Stomach (tissue), 9 donors: Measurements from ENCODE around the gene TIGD1. TPM values are rescaled to one million over a fixed set of nuclear protein-coding genes. Genes with fewer than 3 reads are reported as not detected.

ENCODE experiments used
- DNase-seq, 2 donors: peaks; one replicate each; pipeline versions ENCODE4 v3.0.0 to v3.0.0-alpha.2; 2013 to 2019
- H3K27ac ChIP-seq, 5 donors: fragments of 200-600 bp in 4 of 5; sonication (generic) in 4 of 5; one replicate each; pipeline ENCODE4 v1.5.1; 2013 to 2019; ENCODE audit warnings: mild to moderate bottlenecking in 1 of 5, moderate library complexity in 1 of 5
- H3K27me3 ChIP-seq, 3 donors: fragments of 200-600 bp; sonication (generic); one replicate each; pipeline ENCODE4 v1.5.1; 2017 to 2019; ENCODE audit warnings: mixed run types in 1 of 3
- H3K36me3 ChIP-seq, 4 donors: fragments of 200-600 bp; sonication (generic); 1 replicate in 3 of 4; 2 replicates in 1 of 4; pipeline ENCODE4 v1.5.1; 2016 to 2019
- H3K4me1 ChIP-seq, 4 donors: fragments of 200-600 bp; sonication (generic); one replicate each; pipeline ENCODE4 v1.5.1; 2016 to 2019
- H3K4me3 ChIP-seq, 4 donors: fragments of 200-600 bp; sonication (generic) in 3 of 4; one replicate each; pipeline ENCODE4 v1.5.1; 2016 to 2019; ENCODE audit warnings: mild to moderate bottlenecking in 1 of 4
- H3K9me3 ChIP-seq, 4 donors: fragments of 200-600 bp; sonication (generic); one replicate each; pipeline ENCODE4 v1.5.1; 2016 to 2019
- EP300 ChIP-seq: sonication (generic); formaldehyde crosslinking; IDR thresholded peaks from one replicate; pipeline ENCODE4 v1.6.1; 2017; ENCODE audit warnings: antibody characterized with exemption
- POLR2A ChIP-seq, 4 donors: fragments of 450-650 bp; IDR thresholded peaks; one replicate each; pipeline ENCODE4 v1.6.1; 2016; ENCODE audit warnings: antibody characterized with exemption in 4 of 4, control low read depth in 2 of 4, mild to moderate bottlenecking in 1 of 4, moderate library complexity in 1 of 4
- POLR2AphosphoS5 ChIP-seq, 3 donors: sonication (generic); formaldehyde crosslinking; IDR thresholded peaks; one replicate each; pipeline ENCODE4 v1.6.1; 2016; ENCODE audit warnings: antibody characterized with exemption in 3 of 3
- WGBS, 5 donors: extraction: QIAGEN DNeasy Blood & Tissue Kit in 3 of 5; methylation state at CpG; one replicate each; pipeline versions ENCODE4 v1.1.5 to v1.1.7; 2013 to 2018; 5-methylcytosine and 5-hydroxymethylcytosine counted together
- intact Hi-C: fragments of 100-400 bp; cut with DNase I; formaldehyde crosslinking; loops from one replicate; pipeline ENCODE4 v1.15.1; 2023; ENCODE audit warnings: low total_unique reads
- polyA plus RNA-seq, 3 donors: library from polyadenylated mRNA; stranded (reverse); fragments of 200-250 nt; gene quantifications; one replicate each; pipeline ENCODE4 v1.2.3, GENCODE V29; 2013
- total RNA-seq, 5 donors: library from RNA; depleted of rRNA; stranded (reverse); fragments of >200 nt; gene quantifications; one replicate each; pipeline versions ENCODE4 v1.1.0 to v1.2.3, GENCODE V29; 2014 to 2016
- TF ChIP-seq, protein P1 (sequence below), 7 experiments: fragments of 450-650 bp in 4 of 7; fragments of 200-600 bp in 3 of 7; sonication (generic) in 3 of 7; IDR thresholded peaks; one replicate each; pipeline ENCODE4 v1.5.1; 2016 to 2019; ENCODE audit warnings: antibody characterized with exemption in 7 of 7, control low read depth in 2 of 7, mild to moderate bottlenecking in 1 of 7
- donor health status: healthy with polysubstance abuse.
- donor health status: Bipolar disorder and iron deficiency.
- donor health status: healthy.

Gene TIGD1
- total and polyA plus RNA-seq, 8 donors = 1.2 to 14.5 (median 6.1) TPM

GRCh38 chr2:232532419-232532818 lies 17.9 kb downstream of the TIGD1 start:
- H3K9me3 ChIP-seq = peaks cover 0 to 10% (median 3%) of the 10 kb centered on the region in 4 donors
- DNase-seq = no peak
- peaks cover 0 to 45% (median 0%) of the 10 kb centered on the region in 3 donors for H3K27me3 ChIP-seq
- H3K36me3 ChIP-seq = no peaks in the 10 kb centered on the region
- TF ChIP-seq POLR2AphosphoS5 (IDR thresholded peaks at IDR 0.05) = no peak
- TF ChIP-seq, protein P1, sequence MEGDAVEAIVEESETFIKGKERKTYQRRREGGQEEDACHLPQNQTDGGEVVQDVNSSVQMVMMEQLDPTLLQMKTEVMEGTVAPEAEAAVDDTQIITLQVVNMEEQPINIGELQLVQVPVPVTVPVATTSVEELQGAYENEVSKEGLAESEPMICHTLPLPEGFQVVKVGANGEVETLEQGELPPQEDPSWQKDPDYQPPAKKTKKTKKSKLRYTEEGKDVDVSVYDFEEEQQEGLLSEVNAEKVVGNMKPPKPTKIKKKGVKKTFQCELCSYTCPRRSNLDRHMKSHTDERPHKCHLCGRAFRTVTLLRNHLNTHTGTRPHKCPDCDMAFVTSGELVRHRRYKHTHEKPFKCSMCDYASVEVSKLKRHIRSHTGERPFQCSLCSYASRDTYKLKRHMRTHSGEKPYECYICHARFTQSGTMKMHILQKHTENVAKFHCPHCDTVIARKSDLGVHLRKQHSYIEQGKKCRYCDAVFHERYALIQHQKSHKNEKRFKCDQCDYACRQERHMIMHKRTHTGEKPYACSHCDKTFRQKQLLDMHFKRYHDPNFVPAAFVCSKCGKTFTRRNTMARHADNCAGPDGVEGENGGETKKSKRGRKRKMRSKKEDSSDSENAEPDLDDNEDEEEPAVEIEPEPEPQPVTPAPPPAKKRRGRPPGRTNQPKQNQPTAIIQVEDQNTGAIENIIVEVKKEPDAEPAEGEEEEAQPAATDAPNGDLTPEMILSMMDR (IDR thresholded peaks at IDR 0.05) = no peak
- TF ChIP-seq POLR2A (IDR thresholded peaks at IDR 0.05) = no peak
- TF ChIP-seq EP300 = no peak
- no peak overlapping the region for H3K27ac ChIP-seq
- no peak overlapping the region for H3K4me3 ChIP-seq
- H3K4me1 ChIP-seq = peaks cover 0 to 5% (median 4%) of the 10 kb centered on the region in 4 donors
- intact Hi-C loops = no loop called here
- WGBS, 5 donors = 65 to 79% (median 70%) methylated on average over 9 of the region's 9 CpGs

DNA sequence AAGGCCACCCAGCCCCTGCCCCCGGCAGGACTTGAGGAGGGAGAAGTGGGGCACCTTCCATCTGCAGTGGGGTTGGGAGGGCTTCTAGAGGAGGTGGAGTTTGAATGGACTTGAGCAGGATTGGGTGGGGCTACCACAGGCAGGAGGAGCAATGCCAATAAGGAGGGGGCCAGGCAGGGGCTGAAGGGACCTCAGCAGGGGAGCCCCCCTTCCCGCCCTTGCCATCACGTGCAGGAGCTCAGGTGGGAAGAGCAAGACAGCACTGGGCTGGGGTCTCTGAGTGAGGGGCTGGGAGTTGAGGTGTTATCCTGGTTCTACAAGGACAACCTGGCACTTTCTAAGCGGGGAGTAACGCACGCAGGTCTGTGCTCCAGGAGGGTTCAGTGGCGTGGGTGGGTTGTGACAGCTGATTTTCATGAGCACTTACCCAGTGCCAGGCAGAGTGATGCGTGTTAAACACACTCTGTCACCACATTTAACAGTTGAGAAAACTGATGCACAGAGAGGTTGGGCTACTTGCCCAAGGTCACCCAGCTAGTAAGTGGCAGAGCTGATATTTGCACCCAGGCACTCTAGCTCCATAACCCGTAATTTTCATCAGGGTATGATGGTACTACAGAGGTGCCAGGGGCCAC lies 19.6 kb downstream of the TIGD1 start:
- Histone ChIP-seq H3K9me3 (peaks cover 0 to 1% (median 0%) of the 10 kb centered on the region in 4 donors), H3K27ac (no peak overlapping the region), H3K4me3 (no peak overlapping the region), H3K27me3 (peaks cover 0 to 45% (median 10%) of the 10 kb centered on the region in 3 donors), H3K4me1 (peaks cover 1 to 4% (median 2%) of the 10 kb centered on the region in 4 donors), H3K36me3 (no peaks in the 10 kb centered on the region)
- WGBS, 5 donors = 61 to 70% (median 67%) methylated on average over 5 to 9 of the region's 9 CpGs
- TF ChIP-seq POLR2A (IDR thresholded peaks at IDR 0.05) = no peak
- no peak for TF ChIP-seq POLR2AphosphoS5 (IDR thresholded peaks at IDR 0.05)
- TF ChIP-seq, protein P1 (IDR thresholded peaks at IDR 0.05) = no peak
- no peak for TF ChIP-seq EP300
- intact Hi-C loops = no loop called here
- DNase-seq = no peak

- Histone ChIP-seq H3K36me3 (no peaks in the 10 kb centered on the region), H3K9me3 (no peaks in the 10 kb centered on the region), H3K4me1 (peaks cover 7 to 11% (median 8%) of the 10 kb centered on the region in 4 donors), H3K27me3 (peaks cover 5 to 45% (median 18%) of the 10 kb centered on the region in 3 donors), H3K27ac (no peak overlapping the region), H3K4me3 (no peak overlapping the region)
- no peak for DNase-seq
- intact Hi-C loops = no loop called here
- WGBS, 5 donors = 77 to 90% (median 85%) methylated on average over 17 of the region's 17 CpGs
- TF ChIP-seq POLR2AphosphoS5 (IDR thresholded peaks at IDR 0.05) (no peak), POLR2A (IDR thresholded peaks at IDR 0.05) (no peak), EP300 (no peak)
- TF ChIP-seq, protein P1 (IDR thresholded peaks at IDR 0.05) = no peak
These were observed 20.4 kb downstream of the TIGD1 start for GRCh38 chr2:232529806-232530547.

GRCh38 chr2:232528746-232529460 lies 21.5 kb downstream of the TIGD1 start:
- intact Hi-C loops = no loop called here
- no peak for DNase-seq
- WGBS, 5 donors = 71 to 78% (median 76%) methylated on average over 9 to 11 of the region's 11 CpGs

More at GRCh38 chr2:232528746-232529460, 21.5 kb downstream of the TIGD1 start:
- TF ChIP-seq, protein P1 (IDR thresholded peaks at IDR 0.05) = no peak
- TF ChIP-seq EP300 = no peak
- no peak for TF ChIP-seq POLR2A (IDR thresholded peaks at IDR 0.05)
- TF ChIP-seq POLR2AphosphoS5 (IDR thresholded peaks at IDR 0.05) = no peak
- Histone ChIP-seq H3K27ac (no peak overlapping the region), H3K4me3 (no peak overlapping the region), H3K27me3 (peaks cover 15 to 48% (median 29%) of the 10 kb centered on the region in 3 donors), H3K4me1 (peaks cover 13 to 22% (median 16%) of the 10 kb centered on the region in 4 donors), H3K36me3 (no peaks in the 10 kb centered on the region), H3K9me3 (no peaks in the 10 kb centered on the region)
